DND-41 (cell line): ENCODE results near the gene CHD1.

ENCODE experiments used
- CTCF ChIP-seq: IDR thresholded peaks from 2 replicates; pipeline ENCODE4 v1.5.1; 2012; ENCODE audit warnings: borderline replicate concordance, low read length, moderate library complexity, mild to moderate bottlenecking; ENCODE audit not compliant: poor library complexity, severe bottlenecking; ENCODE audit errors: extremely low read depth
- EZH2 ChIP-seq: IDR thresholded peaks from 3 replicates; pipeline ENCODE4 v1.6.1; 2012; ENCODE audit warnings: borderline replicate concordance, low read depth, mild to moderate bottlenecking, moderate library complexity, low read length, inconsistent platforms; ENCODE audit not compliant: severe bottlenecking

DNA sequence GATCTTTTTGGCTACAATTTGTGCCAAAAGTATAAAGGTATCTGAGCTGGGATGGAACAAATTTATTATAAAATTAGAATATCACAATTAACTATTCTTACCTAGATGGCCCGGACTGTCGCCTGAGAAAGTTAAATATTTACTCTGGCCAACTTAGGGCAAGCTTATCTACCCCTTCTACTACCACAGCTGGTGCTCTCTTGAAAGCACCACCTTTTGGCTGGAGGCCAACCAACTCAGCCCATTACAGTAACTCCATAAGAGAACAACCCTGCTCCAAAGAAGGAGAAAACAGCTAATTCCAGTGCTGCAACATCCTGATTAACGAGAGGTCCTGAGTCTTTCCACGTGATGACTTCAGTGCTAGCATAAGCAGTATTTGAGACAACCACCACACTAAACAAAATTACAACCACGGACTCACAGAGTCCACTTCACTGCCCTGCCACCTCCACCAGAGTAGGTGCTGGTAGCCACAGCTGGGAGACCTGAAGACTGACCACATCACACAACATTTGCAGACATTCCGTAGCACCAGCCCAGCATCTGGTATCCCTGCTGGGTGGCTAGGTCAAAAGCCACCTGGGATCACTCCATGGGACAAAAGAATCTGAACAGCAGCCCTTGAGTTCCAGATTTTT is 112.1 kb downstream of the CHD1 start:
- no peak for TF ChIP-seq EZH2
- no peak for TF ChIP-seq CTCF
